Suprapubic skin (tissue), 4 donors: Measurements from ENCODE around the gene TBC1D22A. TPM values are rescaled to one million over a fixed set of nuclear protein-coding genes. Genes with fewer than 3 reads are reported as not detected.

Source experiments
- DNase-seq, 2 donors: peaks; one replicate each; pipeline ENCODE4 v3.0.0-alpha.2; 2019; ENCODE audit warnings: low spot score in 2 of 2
- H3K27ac ChIP-seq: fragments of 200-600 bp; sonication (generic); one replicate; pipeline ENCODE4 v1.5.1; 2019
- H3K27me3 ChIP-seq: fragments of 200-600 bp; sonication (generic); one replicate; pipeline ENCODE4 v1.5.1; 2019
- H3K36me3 ChIP-seq: fragments of 200-600 bp; sonication (generic); one replicate; pipeline ENCODE4 v1.5.1; 2019
- H3K4me1 ChIP-seq: fragments of 200-600 bp; sonication (generic); one replicate; pipeline ENCODE4 v1.5.1; 2019
- H3K4me3 ChIP-seq: fragments of 200-600 bp; sonication (generic); one replicate; pipeline ENCODE4 v1.5.1; 2019; ENCODE audit warnings: mild to moderate bottlenecking
- H3K9me3 ChIP-seq: fragments of 200-600 bp; sonication (generic); one replicate; pipeline ENCODE4 v1.5.1; 2019
- CTCF ChIP-seq, 2 donors: fragments of 200-600 bp in 1 of 2; fragments of 450-650 bp in 1 of 2; sonication (generic) in 1 of 2; IDR thresholded peaks; one replicate each; pipeline ENCODE4 v1.5.1; 2016 to 2019; ENCODE audit warnings: antibody characterized with exemption in 2 of 2, mild to moderate bottlenecking in 1 of 2, moderate library complexity in 1 of 2
- EP300 ChIP-seq: sonication (generic); formaldehyde crosslinking; IDR thresholded peaks from one replicate; pipeline ENCODE4 v1.6.1; 2017; ENCODE audit warnings: antibody characterized with exemption
- POLR2A ChIP-seq, 2 donors: fragments of 450-650 bp; IDR thresholded peaks; one replicate each; pipeline ENCODE4 v1.6.1; 2017; ENCODE audit warnings: antibody characterized with exemption in 2 of 2, mild to moderate bottlenecking in 2 of 2, moderate library complexity in 2 of 2
- POLR2AphosphoS5 ChIP-seq, 3 donors: sonication (generic); formaldehyde crosslinking; IDR thresholded peaks; one replicate each; pipeline ENCODE4 v1.6.1; 2017; ENCODE audit warnings: antibody characterized with exemption in 3 of 3
- WGBS: methylation state at CpG from one replicate; pipeline ENCODE4 v1.1.5; 2018; 5-methylcytosine and 5-hydroxymethylcytosine counted together
- total RNA-seq, 4 donors: library from RNA; depleted of rRNA; stranded (reverse); fragments of >200 nt; gene quantifications; one replicate each; pipeline ENCODE4 v1.1.0, GENCODE V29; 2016

TBC1D22A gene
- total RNA-seq, 4 donors from 2014 or later: 24.8 to 43.2 (median 35.4) TPM

GRCh38 chr22:46835288-46835687 lies 72.8 kb downstream of the TBC1D22A start:
- Histone ChIP-seq H3K27ac (no peak overlapping the region), H3K27me3 (no peaks in the 10 kb centered on the region), H3K9me3 (no peaks in the 10 kb centered on the region), H3K4me3 (no peak overlapping the region), H3K36me3 (no peaks in the 10 kb centered on the region), H3K4me1 (peaks cover 13% of the 10 kb centered on the region)
- 97% methylated on average over 2 of the region's 2 CpGs for WGBS
- no peak for TF ChIP-seq POLR2A (IDR thresholded peaks at IDR 0.05)
- TF ChIP-seq EP300: no peak
- no peak for TF ChIP-seq CTCF (IDR thresholded peaks at IDR 0.05)
- no peak for TF ChIP-seq POLR2AphosphoS5 (IDR thresholded peaks at IDR 0.05)
- DNase-seq: no peak

- Histone ChIP-seq H3K9me3 (no peaks in the 10 kb centered on the region), H3K27ac (no peak overlapping the region), H3K4me1 (peaks cover 9% of the 10 kb centered on the region), H3K27me3 (no peaks in the 10 kb centered on the region), H3K36me3 (no peaks in the 10 kb centered on the region), H3K4me3 (no peak overlapping the region)
- no peak for DNase-seq
- WGBS: 95% methylated on average over 2 of the region's 2 CpGs
- TF ChIP-seq POLR2A (IDR thresholded peaks at IDR 0.05) (no peak), EP300 (no peak), CTCF (IDR thresholded peaks at IDR 0.05) (no peak), POLR2AphosphoS5 (IDR thresholded peaks at IDR 0.05) (no peak)
Measured at GRCh38 chr22:46835693-46836092, 73.2 kb downstream of the TBC1D22A start.

DNA sequence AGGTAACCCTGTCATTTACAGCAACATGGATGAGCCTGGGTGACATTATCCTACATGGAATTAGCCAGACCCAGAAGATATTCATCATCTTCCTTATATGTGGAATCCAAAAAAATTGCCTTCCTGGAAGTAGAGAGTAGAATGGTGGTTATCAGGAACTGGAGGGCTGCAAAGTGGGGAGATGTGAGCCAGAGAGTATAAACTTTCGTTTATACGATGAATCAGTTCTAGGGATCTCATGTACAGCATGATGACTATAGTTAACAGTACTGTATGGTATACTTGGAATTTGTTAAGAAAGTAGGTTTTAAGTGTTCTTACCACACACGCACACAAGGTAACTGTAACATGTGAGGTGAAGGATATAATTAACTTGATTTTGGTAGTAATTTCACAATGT lies 79.1 kb downstream of the TBC1D22A start:
- Histone ChIP-seq H3K36me3 (no peaks in the 10 kb centered on the region), H3K9me3 (no peaks in the 10 kb centered on the region), H3K27ac (no peak overlapping the region), H3K4me1 (peaks cover 35% of the 10 kb centered on the region), H3K27me3 (no peaks in the 10 kb centered on the region), H3K4me3 (no peak overlapping the region)
- TF ChIP-seq POLR2A (IDR thresholded peaks at IDR 0.05) (no peak), EP300 (no peak), CTCF (IDR thresholded peaks at IDR 0.05) (no peak), POLR2AphosphoS5 (IDR thresholded peaks at IDR 0.05) (no peak)
- WGBS: 95% methylated on average over 3 of the region's 3 CpGs
- DNase-seq: no peak

DNA sequence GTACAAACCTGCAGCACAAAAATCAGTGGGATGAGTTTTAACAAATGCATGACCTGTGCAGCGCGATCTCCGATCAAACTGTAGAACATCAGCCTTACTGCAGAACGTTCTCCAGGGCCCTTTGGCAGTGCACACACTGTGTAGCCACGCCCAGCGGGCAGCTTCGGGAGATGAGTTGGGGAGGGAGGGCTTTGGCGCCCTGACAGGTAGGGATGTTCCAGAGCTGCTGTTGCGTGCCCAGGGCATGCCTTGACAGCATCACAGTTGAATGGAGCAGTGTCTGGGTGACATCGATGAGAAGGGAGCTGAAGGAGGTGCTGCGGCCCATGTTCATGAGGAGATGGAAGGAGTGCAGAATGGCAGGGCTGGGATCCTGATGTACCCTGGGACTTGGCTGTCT lies 80.2 kb downstream of the TBC1D22A start:
- H3K27ac ChIP-seq: no peak overlapping the region
- H3K9me3 ChIP-seq: no peaks in the 10 kb centered on the region
- 43% methylated on average over 9 of the region's 11 CpGs for WGBS
- no peak for TF ChIP-seq POLR2AphosphoS5 (IDR thresholded peaks at IDR 0.05)
- TF ChIP-seq CTCF (IDR thresholded peaks at IDR 0.05): no peak
- no peak for TF ChIP-seq POLR2A (IDR thresholded peaks at IDR 0.05)
- no peak for TF ChIP-seq EP300
- H3K4me3 ChIP-seq: no peak overlapping the region
- DNase-seq: no peak
- no peaks in the 10 kb centered on the region for H3K27me3 ChIP-seq
- H3K36me3 ChIP-seq: no peaks in the 10 kb centered on the region
- H3K4me1 ChIP-seq: peaks cover 35% of the 10 kb centered on the region

GRCh38 chr22:46843821-46844255 lies 81.4 kb downstream of the TBC1D22A start:
- Histone ChIP-seq H3K4me3 (no peak overlapping the region), H3K4me1 (peaks cover 35% of the 10 kb centered on the region), H3K27me3 (no peaks in the 10 kb centered on the region), H3K9me3 (no peaks in the 10 kb centered on the region), H3K36me3 (no peaks in the 10 kb centered on the region), H3K27ac (no peak overlapping the region)
- no peak for DNase-seq
- 77% methylated on average over 4 of the region's 10 CpGs for WGBS
- TF ChIP-seq CTCF (IDR thresholded peaks at IDR 0.05) (no peak), POLR2A (IDR thresholded peaks at IDR 0.05) (no peak), EP300 (no peak), POLR2AphosphoS5 (IDR thresholded peaks at IDR 0.05) (no peak)
